Panc1 (cell line): ENCODE data around the gene TEAD2. TPM values are rescaled to one million over a fixed set of nuclear protein-coding genes. Genes with fewer than 3 reads are reported as not detected.

ENCODE experiments used
- ATAC-seq: fragments of 200-7000 bp; cut with Tn5 transposase; 2 replicates; pipeline ENCODE4 v1.9.1; 2020; ENCODE audit warnings: mild to moderate bottlenecking, moderate library complexity
- Bru-seq: library from RNA; stranded (reverse); fragments of 400-500 nt; gene quantifications from one replicate; lab custom pipeline; 2021; lab: Mats Ljungman, UMichigan
- BruChase-seq, 2 experiments: library from RNA; stranded (reverse); fragments of 400-500 nt; gene quantifications; one replicate each; lab custom pipeline; 2021; lab: Mats Ljungman, UMichigan
- BruUV-seq: library from RNA; stranded (reverse); fragments of 400-500 nt; replicated peaks from 2 replicates; lab custom pipeline; 2021; lab: Mats Ljungman, UMichigan
- CTCF ChIA-PET: fragments of 300-600 bp; sonication (Branson Sonifier 250); formaldehyde crosslinking; loops from one replicate; lab custom pipeline; 2022; ENCODE audit warnings: antibody characterized with exemption; lab: Charles Lee
- POLR2A ChIA-PET: fragments of 300-600 bp; sonication (Branson Sonifier 250); formaldehyde crosslinking; loops from one replicate; lab custom pipeline; 2022; ENCODE audit warnings: antibody characterized with exemption; lab: Charles Lee
- DNase-seq: peaks from one replicate; pipeline ENCODE4 v3.0.0-alpha.2; 2010; ENCODE audit warnings: low read depth, low spot score
- H3K27ac ChIP-seq: 2 replicates; pipeline ENCODE4 v1.5.1; 2011; ENCODE audit warnings: mild to moderate bottlenecking, low read length, inconsistent platforms
- H3K27me3 ChIP-seq: fragments of 200-500 bp; sonication (Bioruptor generic); 2 replicates; pipeline ENCODE4 v1.6.0; 2014; ENCODE audit warnings: low read length, inconsistent platforms; ENCODE audit not compliant: control insufficient read depth, insufficient read depth
- H3K36me3 ChIP-seq: fragments of 200-500 bp; sonication (Bioruptor generic); 2 replicates; pipeline ENCODE4 v1.5.1; 2014; ENCODE audit warnings: inconsistent platforms, mild to moderate bottlenecking, low read length, moderate library complexity; ENCODE audit not compliant: control insufficient read depth, insufficient read depth
- H3K4me1 ChIP-seq: 2 replicates; pipeline ENCODE4 v1.5.1; 2011; ENCODE audit warnings: inconsistent platforms, mild to moderate bottlenecking, low read length, moderate library complexity; ENCODE audit not compliant: control insufficient read depth, insufficient read depth
- H3K4me3 ChIP-seq, 2 experiments: 2 replicates each; pipeline ENCODE4 v1.5.1; 2011 to 2012; ENCODE audit warnings: low read depth in 2 of 2, low read length in 2 of 2, mild to moderate bottlenecking in 2 of 2, inconsistent platforms in 1 of 2, moderate library complexity in 1 of 2
- H3K9me3 ChIP-seq: fragments of 200-500 bp; sonication (Bioruptor generic); 2 replicates; pipeline ENCODE4 v1.5.1; 2014; ENCODE audit warnings: low read depth, mild to moderate bottlenecking, inconsistent platforms, low read length, moderate library complexity; ENCODE audit not compliant: control insufficient read depth, insufficient read depth
- CTCF ChIP-seq: fragments of 450-650 bp; IDR thresholded peaks from 2 replicates; pipeline ENCODE4 v1.5.1; 2017; ENCODE audit warnings: mild to moderate bottlenecking
- POLR2AphosphoS5 ChIP-seq: IDR thresholded peaks from 2 replicates; pipeline ENCODE4 v1.6.1; 2012; ENCODE audit warnings: mild to moderate bottlenecking, low read depth, low read length, moderate library complexity
- REST ChIP-seq, 2 experiments: IDR thresholded peaks; 2 replicates each; pipeline ENCODE4 v1.6.1; 2011 to 2012; ENCODE audit warnings: low read depth in 2 of 2, control low read depth in 1 of 2, low read length in 1 of 2, mild to moderate bottlenecking in 1 of 2, moderate library complexity in 1 of 2; ENCODE audit not compliant: insufficient read depth in 1 of 2
- SIN3A ChIP-seq: IDR thresholded peaks from 2 replicates; pipeline ENCODE4 v1.6.1; 2012; ENCODE audit warnings: low read depth, mild to moderate bottlenecking, low read length, moderate library complexity, borderline replicate concordance; ENCODE audit not compliant: insufficient read depth
- TCF7L2 ChIP-seq: IDR thresholded peaks from 2 replicates; pipeline ENCODE4 v1.6.1; 2011; ENCODE audit warnings: mild to moderate bottlenecking, low read depth, low read length, inconsistent platforms
- in situ Hi-C: cut with HindIII; loops from 2 replicates; pipeline ENCODE4 v1.10.0; 2016; ENCODE audit warnings: low sequenced_read_pairs, low pct_unique_long_range_greater_than_20kb
- intact Hi-C: fragments of 100-400 bp; cut with micrococcal nuclease; formaldehyde crosslinking; loops from one replicate; pipeline ENCODE4 v1.10.0; 2022; ENCODE audit not compliant: unreplicated experiment
- long read RNA-seq: library from polyadenylated mRNA; unstranded; transcript quantifications from one replicate; pipeline ENCODE4 v2.0.0, GENCODE V29; 2021; ENCODE audit not compliant: unreplicated experiment
- polyA plus RNA-seq: library from polyadenylated mRNA; unstranded; fragments of >200 nt; gene quantifications from one replicate; pipeline ENCODE4 v1.2.1, GENCODE V29; 2012; ENCODE audit warnings: missing spikeins; ENCODE audit not compliant: insufficient read length
- total RNA-seq: library from RNA; stranded (reverse); gene quantifications from one replicate; pipeline ENCODE4 v1.2.1, GENCODE V29; 2021; ENCODE audit not compliant: unreplicated experiment

Gene TEAD2
- total RNA-seq, result 31.9 TPM
- 48.2 TPM for polyA plus RNA-seq
- Bru-seq, nascent RNA, result percentile 59 among the genes with signal in this experiment
- BruChase-seq, experiment 1, labeled RNA remaining after a 2-hour chase, result percentile 60 among the genes with signal in this experiment
- BruChase-seq, experiment 2, labeled RNA remaining after a 6-hour chase, result percentile 70 among the genes with signal in this experiment
- long read RNA-seq, partial matches to known transcripts, result 26 of 41 reads
- long read RNA-seq, other reads (novel, unspliced or antisense), result 11 of 41 reads

GRCh38 chr19:49362048-49362928, at the start of gene TEAD2:
TSS of gene TEAD2 (minus strand) at chr19:49362416. CDS start at chr19:49360075, 2,341 bp downstream.
- BruUV-seq, result no TSS peak
- Histone ChIP-seq H3K4me1 (no peaks in the 10 kb centered on the region; the same call in 1 of the 2 replicates), H3K4me3 (peak within 1 kb of the TSS; percentile 60 to 77), H3K36me3 (peaks cover 3% of the 10 kb centered on the region; the same call in 1 of the 2 replicates), H3K27ac (peak within 1 kb of the TSS; percentile 77), H3K27me3 (no peaks in the 10 kb centered on the region), H3K9me3 (no peaks in the 10 kb centered on the region)
- POLR2A ChIA-PET, result interaction anchor here (0.6 to 0.7 kb wide), 4 partner anchors 9 to 646 kb away, joined by 3 to 7 read pairs (median 6); no protein-coding TSS in a partner anchor
- in situ Hi-C loops (no loop called here), intact Hi-C loops (no loop called here)
- CTCF ChIA-PET, result interaction anchor here (0.7 kb wide), 1 partner anchor 29 kb away, joined by 7 read pairs; no protein-coding TSS in a partner anchor
- no peak for TF ChIP-seq TCF7L2
- no peak for TF ChIP-seq REST (IDR thresholded peaks at IDR 0.05; ENCODE audit: insufficient read depth in 1 of 2, low read depth in 2 of 2, low read length in 1 of 2)
- TF ChIP-seq SIN3A, result no peak
- TF ChIP-seq POLR2AphosphoS5, result no peak
- no peak for TF ChIP-seq CTCF
- ATAC-seq (no peak), DNase-seq (no peak)

- ATAC-seq (no peak), DNase-seq (no peak)
- H3K9me3 ChIP-seq, result no peaks in the 10 kb centered on the region
- intact Hi-C loops, result no loop called here
- TF ChIP-seq TCF7L2, result no peak
- TF ChIP-seq POLR2AphosphoS5, result no peak
- TF ChIP-seq REST (IDR thresholded peaks at IDR 0.05; ENCODE audit: insufficient read depth in 1 of 2, low read depth in 2 of 2, low read length in 1 of 2), result no peak
- no peak for TF ChIP-seq CTCF
- TF ChIP-seq SIN3A, result no peak
- POLR2A ChIA-PET, result no interaction called here
- H3K4me1 ChIP-seq, result no peaks in the 10 kb centered on the region
- H3K4me3 ChIP-seq, result no peak overlapping the region
- in situ Hi-C loops, result no loop called here
- no peak overlapping the region for H3K27ac ChIP-seq
- H3K27me3 ChIP-seq, result no peaks in the 10 kb centered on the region
- no TSS peak for BruUV-seq
- CTCF ChIA-PET, result no interaction called here
- H3K36me3 ChIP-seq, result no peaks in the 10 kb centered on the region
These were observed 49.6 kb upstream of the TEAD2 start for GRCh38 chr19:49411681-49412326.
